Lower lobe of right lung (tissue), 2 donors: Measurements from ENCODE around the gene DTD1. TPM values are rescaled to one million over a fixed set of nuclear protein-coding genes. Genes with fewer than 3 reads are reported as not detected.
A peak's percentile ranks its signal among the peaks of the same experiment; 100 is the strongest.

Source experiments
- ATAC-seq, 2 donors: fragments of 200-7000 bp; cut with Tn5 transposase; one replicate each; pipeline ENCODE4 v1.9.1; 2020 to 2022; ENCODE audit warnings: mild to moderate bottlenecking in 2 of 2, moderate library complexity in 2 of 2
- DNase-seq: peaks from one replicate; pipeline ENCODE4 v3.0.0-alpha.2; 2020
- H3K27ac ChIP-seq: fragments of 200-600 bp; one replicate; pipeline ENCODE4 v1.8.0; 2022
- H3K27me3 ChIP-seq: fragments of 200-600 bp; one replicate; pipeline ENCODE4 v1.8.0; 2022; ENCODE audit warnings: low read depth
- H3K36me3 ChIP-seq: fragments of 200-600 bp; one replicate; pipeline ENCODE4 v1.8.0; 2022; ENCODE audit warnings: mild to moderate bottlenecking
- H3K4me1 ChIP-seq: fragments of 200-600 bp; one replicate; pipeline ENCODE4 v1.8.0; 2022
- H3K4me3 ChIP-seq: fragments of 200-600 bp; one replicate; pipeline ENCODE4 v1.8.0; 2022; ENCODE audit warnings: mild to moderate bottlenecking
- H3K9me3 ChIP-seq: fragments of 200-600 bp; one replicate; pipeline ENCODE4 v1.8.0; 2022
- intact Hi-C: fragments of 100-400 bp; cut with DNase I; formaldehyde crosslinking; loops from one replicate; pipeline ENCODE4 v1.11.0; 2022
- total RNA-seq: library from RNA; stranded (reverse); fragmentation: NEBNext Ultra II Directional; extraction: Animal tissue kit (Norgen Biotek cat#: 25700); gene quantifications from one replicate; pipeline ENCODE4 v1.2.1, GENCODE V29; 2021
- TF ChIP-seq, protein P1 (sequence below): fragments of 200-600 bp; IDR thresholded peaks from one replicate; pipeline ENCODE4 v1.8.0; 2022; ENCODE audit warnings: antibody characterized with exemption, mild to moderate bottlenecking
- donor health status: DM: no; HTN: yes; CAD: no; lungs with severe emphysema.

Gene DTD1
- total RNA-seq, 1 donor from 2014 or later, result 15.7 TPM

DNA sequence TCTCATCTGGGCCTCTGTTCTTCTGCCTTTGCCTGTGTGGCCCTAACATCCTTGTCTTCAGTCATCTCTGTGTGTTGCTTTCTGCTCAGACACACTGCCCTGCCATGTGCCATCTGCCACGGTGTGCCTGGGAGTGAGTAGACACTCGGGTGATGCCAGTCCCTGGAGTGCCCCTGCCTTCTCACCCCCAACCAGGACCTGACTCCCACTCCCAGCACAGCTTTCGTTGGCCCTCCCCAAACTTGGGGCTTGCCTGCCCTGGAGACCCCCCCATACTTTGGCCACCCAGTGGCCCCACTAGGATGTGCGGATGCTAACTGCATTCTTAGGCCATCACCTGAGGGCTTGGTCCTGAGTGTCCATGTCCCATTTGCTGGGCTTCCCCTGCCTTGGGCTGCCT, 149.3 kb downstream of the DTD1 start:
- DNase-seq (no peak), ATAC-seq (no peak)
- H3K9me3 ChIP-seq, result no peaks in the 10 kb centered on the region
- no peaks in the 10 kb centered on the region for H3K36me3 ChIP-seq
- TF ChIP-seq, protein P1, sequence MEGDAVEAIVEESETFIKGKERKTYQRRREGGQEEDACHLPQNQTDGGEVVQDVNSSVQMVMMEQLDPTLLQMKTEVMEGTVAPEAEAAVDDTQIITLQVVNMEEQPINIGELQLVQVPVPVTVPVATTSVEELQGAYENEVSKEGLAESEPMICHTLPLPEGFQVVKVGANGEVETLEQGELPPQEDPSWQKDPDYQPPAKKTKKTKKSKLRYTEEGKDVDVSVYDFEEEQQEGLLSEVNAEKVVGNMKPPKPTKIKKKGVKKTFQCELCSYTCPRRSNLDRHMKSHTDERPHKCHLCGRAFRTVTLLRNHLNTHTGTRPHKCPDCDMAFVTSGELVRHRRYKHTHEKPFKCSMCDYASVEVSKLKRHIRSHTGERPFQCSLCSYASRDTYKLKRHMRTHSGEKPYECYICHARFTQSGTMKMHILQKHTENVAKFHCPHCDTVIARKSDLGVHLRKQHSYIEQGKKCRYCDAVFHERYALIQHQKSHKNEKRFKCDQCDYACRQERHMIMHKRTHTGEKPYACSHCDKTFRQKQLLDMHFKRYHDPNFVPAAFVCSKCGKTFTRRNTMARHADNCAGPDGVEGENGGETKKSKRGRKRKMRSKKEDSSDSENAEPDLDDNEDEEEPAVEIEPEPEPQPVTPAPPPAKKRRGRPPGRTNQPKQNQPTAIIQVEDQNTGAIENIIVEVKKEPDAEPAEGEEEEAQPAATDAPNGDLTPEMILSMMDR, result no peak
- H3K4me3 ChIP-seq, result no peak overlapping the region
- H3K4me1 ChIP-seq, result no peaks in the 10 kb centered on the region
- H3K27me3 ChIP-seq, result no peaks in the 10 kb centered on the region
- no peak overlapping the region for H3K27ac ChIP-seq
- intact Hi-C loops, result no loop called here

GRCh38 chr20:18738055-18738454, 150.2 kb downstream of the DTD1 start:
- TF ChIP-seq, protein P1, result no peak
- Histone ChIP-seq H3K27ac (no peak overlapping the region), H3K4me1 (no peaks in the 10 kb centered on the region), H3K9me3 (no peaks in the 10 kb centered on the region), H3K27me3 (no peaks in the 10 kb centered on the region), H3K36me3 (no peaks in the 10 kb centered on the region), H3K4me3 (no peak overlapping the region)
- ATAC-seq (peak; percentile 28 to 56), DNase-seq (peak; percentile 65)
- intact Hi-C loops, result no loop called here

DNA sequence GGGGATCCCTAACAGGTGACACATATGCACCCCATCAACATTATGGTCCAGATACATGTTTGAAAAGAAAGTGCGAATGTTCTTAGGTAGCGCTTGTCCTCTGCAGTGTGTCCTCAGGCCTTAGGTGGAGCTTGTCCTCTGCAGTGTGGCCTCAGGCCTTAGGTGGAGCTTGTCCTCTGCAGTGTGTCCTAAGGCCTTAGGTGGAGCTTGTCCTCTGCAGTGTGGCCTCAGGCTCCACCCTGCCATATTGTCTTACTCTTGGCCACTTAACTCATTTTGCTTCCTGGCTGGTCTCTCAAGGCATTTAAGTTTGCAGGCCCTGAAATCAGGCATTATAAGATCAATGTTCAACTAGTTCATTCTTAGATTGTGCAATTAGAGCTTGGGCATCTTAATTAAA, 151.0 kb downstream of the DTD1 start:
- intact Hi-C loops, result no loop called here
- Histone ChIP-seq H3K27me3 (no peaks in the 10 kb centered on the region), H3K4me3 (no peak overlapping the region), H3K27ac (no peak overlapping the region), H3K36me3 (peaks cover 2% of the 10 kb centered on the region), H3K4me1 (no peaks in the 10 kb centered on the region), H3K9me3 (no peaks in the 10 kb centered on the region)
- no peak for ATAC-seq
- TF ChIP-seq, protein P1, result no peak
- DNase-seq, result no peak

GRCh38 chr20:18739751-18740166, 151.9 kb downstream of the DTD1 start:
- Histone ChIP-seq H3K9me3 (no peaks in the 10 kb centered on the region), H3K36me3 (peaks cover 11% of the 10 kb centered on the region), H3K27ac (no peak overlapping the region), H3K27me3 (no peaks in the 10 kb centered on the region), H3K4me1 (no peaks in the 10 kb centered on the region), H3K4me3 (no peak overlapping the region)
- no peak for DNase-seq
- intact Hi-C loops, result no loop called here
- ATAC-seq, result peak; percentile 23 to 61
- TF ChIP-seq, protein P1, result no peak

DNA sequence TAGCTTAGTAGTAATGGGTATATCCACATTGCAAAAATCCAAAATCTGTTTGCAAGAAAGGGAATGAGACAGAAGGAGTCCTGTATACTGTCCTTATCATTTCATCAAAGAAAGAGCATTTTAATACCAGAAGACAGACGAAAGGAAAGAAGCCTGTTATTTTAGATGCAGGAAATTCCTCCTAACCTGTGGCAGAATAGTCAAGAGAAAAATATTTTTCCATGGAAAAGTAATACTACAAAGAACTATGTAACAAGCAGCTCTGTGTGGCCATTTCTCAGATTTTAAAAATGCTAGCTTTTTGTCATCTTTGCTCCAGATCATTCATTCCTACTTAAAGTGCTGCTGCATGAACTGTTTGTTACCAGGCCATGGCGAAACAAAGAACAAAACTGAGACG, 152.9 kb downstream of the DTD1 start:
- TF ChIP-seq, protein P1, result no peak
- ATAC-seq (no peak), DNase-seq (no peak)
- Histone ChIP-seq H3K9me3 (no peaks in the 10 kb centered on the region), H3K4me3 (no peak overlapping the region), H3K27me3 (no peaks in the 10 kb centered on the region), H3K4me1 (no peaks in the 10 kb centered on the region), H3K27ac (no peak overlapping the region), H3K36me3 (peaks cover 13% of the 10 kb centered on the region)
- intact Hi-C loops, result no loop called here

DNA sequence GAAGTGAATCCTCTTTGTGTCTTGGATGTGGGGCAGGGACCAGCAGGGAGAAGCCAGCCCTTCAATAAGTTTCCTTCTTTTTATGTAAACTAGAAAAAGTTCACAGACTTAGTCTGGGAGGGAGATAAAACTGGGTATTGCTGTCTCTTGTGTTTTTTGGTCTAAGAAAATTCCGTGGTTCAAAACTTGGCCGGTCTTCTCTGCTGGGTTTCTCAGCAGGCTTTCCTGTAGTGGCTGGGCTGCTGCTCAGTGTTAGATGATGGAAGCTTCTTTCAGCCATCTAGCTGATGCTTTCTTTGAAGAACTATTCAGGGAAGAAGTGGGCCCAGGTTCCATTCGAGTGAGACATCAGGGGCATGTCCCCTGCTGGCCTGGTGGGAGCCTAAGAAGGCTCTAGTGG, 155.0 kb downstream of the DTD1 start:
- TF ChIP-seq, protein P1, result no peak
- Histone ChIP-seq H3K27me3 (no peaks in the 10 kb centered on the region), H3K9me3 (no peaks in the 10 kb centered on the region), H3K4me3 (no peak overlapping the region), H3K27ac (no peak overlapping the region), H3K36me3 (peaks cover 13% of the 10 kb centered on the region), H3K4me1 (no peaks in the 10 kb centered on the region)
- DNase-seq (no peak), ATAC-seq (no peak)
- intact Hi-C loops, result no loop called here
